ENCODE results near the gene HAAO. TPM values are rescaled to one million over a fixed set of nuclear protein-coding genes. Genes with fewer than 3 reads are reported as not detected.
A peak's percentile ranks its signal among the peaks of the same experiment; 100 is the strongest.

The HAAO gene
- total and polyA plus RNA-seq, 2 of the 13 experiments (the other 11 are each of a cell fraction or from before 2014, with no cell fraction given): 36.1 to 42.7 TPM

DNA sequence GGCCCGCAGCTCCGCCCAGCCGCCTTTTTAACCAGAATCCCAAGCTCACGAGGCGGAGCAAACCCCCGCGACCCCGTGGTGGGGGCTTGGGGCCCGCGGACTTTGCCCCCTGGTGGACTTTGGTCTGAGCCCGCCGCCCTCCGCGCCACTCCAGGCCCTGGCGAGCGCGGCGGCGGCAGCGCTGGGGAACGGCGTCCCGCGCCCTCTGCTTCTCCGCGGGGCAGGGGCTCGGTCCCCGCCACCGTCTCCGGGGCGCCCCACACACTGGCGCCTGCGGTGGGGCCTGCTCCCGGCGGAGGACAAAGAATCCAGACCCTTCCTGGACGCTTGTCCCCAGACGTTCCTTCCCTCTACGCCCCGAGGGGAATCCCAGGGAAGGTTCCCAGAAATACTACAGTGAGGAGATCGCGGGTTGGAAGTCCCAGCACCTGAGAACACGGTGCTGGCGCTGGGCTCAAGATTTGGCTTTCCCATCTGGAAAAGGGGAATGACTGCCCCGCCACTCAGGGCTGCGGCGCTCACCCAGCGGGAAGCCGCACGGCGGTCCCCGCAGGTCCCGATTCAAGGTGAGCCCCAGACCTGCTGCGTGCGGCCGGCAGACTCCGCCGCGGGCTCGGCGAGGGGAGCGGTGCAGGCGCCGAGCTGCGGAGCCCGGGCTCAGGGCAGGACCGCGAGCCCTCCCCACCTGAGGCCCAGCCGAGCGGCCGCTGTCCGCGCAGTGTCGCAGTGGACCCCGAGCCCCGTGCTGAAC is at the start of gene HAAO (continued):
- TF ChIP-seq AGO1 (IDR thresholded peaks at IDR 0.05; ENCODE audit: low read depth, low read length, poor library complexity, severe bottlenecking) (peak; percentile 91), SMAD3 (CRISPR knock-in tag; IDR thresholded peaks at IDR 0.05) (peak; percentile 99), FOXK2 (IDR thresholded peaks at IDR 0.05) (no peak), NCOA5 (CRISPR knock-in tag; IDR thresholded peaks at IDR 0.05) (peak; percentile 87; the same call in 1 of the 2 replicates), ZNF709 (CRISPR knock-in tag; IDR thresholded peaks at IDR 0.05) (peak; percentile 89), ZNF850 (CRISPR knock-in tag; conservative IDR thresholded peaks at IDR 0.05) (peak; percentile 87; the same call in 1 of the 2 replicates), ZKSCAN1 (IDR thresholded peaks at IDR 0.05; ENCODE audit: low read length) (no peak), ZC3H13 (CRISPR knock-in tag; IDR thresholded peaks at IDR 0.05) (peak; percentile 97), SRSF1 (optimal IDR thresholded peaks at IDR 0.05; ENCODE audit: low read depth, low read length) (peak; percentile 99), ZFP41 (CRISPR knock-in tag; IDR thresholded peaks at IDR 0.05; ENCODE audit: borderline replicate concordance) (peak; percentile 36; the same call in 1 of the 2 replicates), PTBP1 (IDR thresholded peaks at IDR 0.05; ENCODE audit: low read depth, low read length, poor library complexity, severe bottlenecking) (peak; percentile 87), PITX1 (CRISPR knock-in tag; IDR thresholded peaks at IDR 0.05) (peak; percentile 85), EP300 (IDR thresholded peaks at IDR 0.05; ENCODE audit: low read depth in 2 of 2, low read length in 2 of 2) (peak; percentile 91 to 95), EP300 (CRISPR knock-in tag; IDR thresholded peaks at IDR 0.05; ENCODE audit: borderline replicate concordance) (peak; percentile 91), ZNF607 (CRISPR knock-in tag; IDR thresholded peaks at IDR 0.05; ENCODE audit: borderline replicate concordance) (peak; percentile 99), ZNF800 (CRISPR knock-in tag; IDR thresholded peaks at IDR 0.05) (peak; percentile 92), KLF11 (CRISPR knock-in tag; IDR thresholded peaks at IDR 0.05) (peak; percentile 97), ZFP62 (CRISPR knock-in tag; IDR thresholded peaks at IDR 0.05) (peak; percentile 94; the same call in 1 of the 2 replicates), RARG (CRISPR knock-in tag; IDR thresholded peaks at IDR 0.05; ENCODE audit: low read depth) (peak; percentile 83; the same call in 1 of the 2 replicates)
- TF ChIP-seq, protein P1, sequence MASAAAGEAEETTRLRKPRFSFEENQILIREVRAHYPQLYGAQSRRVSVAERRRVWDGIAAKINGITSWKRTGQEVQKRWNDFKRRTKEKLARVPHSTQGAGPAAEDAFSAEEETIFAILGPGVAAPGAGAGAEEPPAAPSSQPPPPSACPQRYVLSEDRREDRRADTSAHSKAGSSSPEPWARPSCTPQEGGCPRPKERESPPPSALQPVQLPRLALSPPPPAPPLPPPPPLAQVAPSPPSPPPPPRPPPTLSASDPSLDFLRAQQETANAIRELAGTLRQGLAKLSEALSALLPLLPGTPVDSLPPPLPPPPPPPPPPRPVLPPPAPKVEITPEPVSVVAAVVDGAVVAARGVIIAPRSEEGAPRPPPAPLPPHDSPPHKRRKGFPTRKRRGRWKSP (CRISPR knock-in tag; IDR thresholded peaks at IDR 0.05): peak; percentile 97
- TF ChIP-seq, protein P2, sequence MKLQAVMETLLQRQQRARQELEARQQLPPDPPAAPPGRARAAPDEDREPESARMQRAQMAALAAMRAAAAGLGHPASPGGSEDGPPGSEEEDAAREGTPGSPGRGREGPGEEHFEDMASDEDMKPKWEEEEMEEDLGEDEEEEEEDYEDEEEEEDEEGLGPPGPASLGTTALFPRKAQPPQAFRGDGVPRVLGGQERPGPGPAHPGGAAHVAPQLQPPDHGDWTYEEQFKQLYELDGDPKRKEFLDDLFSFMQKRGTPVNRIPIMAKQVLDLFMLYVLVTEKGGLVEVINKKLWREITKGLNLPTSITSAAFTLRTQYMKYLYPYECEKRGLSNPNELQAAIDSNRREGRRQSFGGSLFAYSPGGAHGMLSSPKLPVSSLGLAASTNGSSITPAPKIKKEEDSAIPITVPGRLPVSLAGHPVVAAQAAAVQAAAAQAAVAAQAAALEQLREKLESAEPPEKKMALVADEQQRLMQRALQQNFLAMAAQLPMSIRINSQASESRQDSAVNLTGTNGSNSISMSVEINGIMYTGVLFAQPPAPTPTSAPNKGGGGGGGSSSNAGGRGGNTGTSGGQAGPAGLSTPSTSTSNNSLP (IDR thresholded peaks at IDR 0.05; ENCODE audit: low read depth, low read length): no peak
- TF ChIP-seq, protein P3, sequence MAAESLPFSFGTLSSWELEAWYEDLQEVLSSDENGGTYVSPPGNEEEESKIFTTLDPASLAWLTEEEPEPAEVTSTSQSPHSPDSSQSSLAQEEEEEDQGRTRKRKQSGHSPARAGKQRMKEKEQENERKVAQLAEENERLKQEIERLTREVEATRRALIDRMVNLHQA (CRISPR knock-in tag; IDR thresholded peaks at IDR 0.05): peak; percentile 80; the same call in 1 of the 2 replicates
